GM19395 (cell line): ENCODE measurements around the gene B3GNT5.
"Not testable (repeated sequence)": the region's sequence is repeated elsewhere in the genome, so short reads cannot be mapped to it uniquely, and the experiment has no call there.

ENCODE experiments used
- ATAC-seq: cut with Tn5 transposase; IDR thresholded peaks from one replicate; pipeline ENCODE4 v1.9.1; 2021; ENCODE audit warnings: mild to moderate bottlenecking, moderate library complexity; ENCODE audit not compliant: unreplicated experiment

Gene B3GNT5

DNA sequence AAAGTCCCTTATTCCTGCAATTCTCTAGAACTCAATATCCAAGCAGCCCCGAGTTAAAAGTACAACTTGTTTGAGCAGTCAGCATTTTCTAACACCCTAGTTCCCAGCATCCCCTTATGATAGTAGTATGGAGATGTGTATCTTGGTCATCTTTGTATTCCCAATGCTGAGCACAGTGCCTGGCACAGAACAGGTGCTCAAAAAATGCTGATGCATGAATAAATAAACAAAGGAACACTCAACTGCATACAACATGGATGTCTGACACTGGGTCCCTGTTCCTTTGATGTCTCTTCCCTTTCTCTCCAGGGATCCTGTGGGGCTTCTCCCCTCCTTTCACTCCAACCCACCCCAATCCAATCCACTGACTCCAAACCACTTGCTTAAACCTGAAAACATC, 23.9 kb upstream of the B3GNT5 start:
- no peak for ATAC-seq

DNA sequence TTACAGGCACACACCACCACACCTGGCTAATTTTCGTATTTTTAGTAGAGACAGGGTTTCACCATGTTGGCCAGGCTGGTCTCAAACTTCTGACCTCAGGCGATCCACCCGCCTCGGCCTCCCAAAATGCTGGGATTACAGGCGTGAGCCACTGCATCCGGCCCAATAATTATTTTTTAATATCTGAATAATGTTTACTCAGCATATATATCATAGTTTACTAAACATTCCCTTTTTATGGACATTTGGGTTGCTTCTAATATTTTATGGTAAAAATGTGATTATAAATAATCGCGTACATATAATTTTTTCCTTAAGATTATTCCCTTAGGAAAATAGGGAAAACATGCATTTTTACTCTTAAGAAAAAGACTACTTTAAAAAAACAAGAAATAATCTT, 22.8 kb upstream of the B3GNT5 start:
- ATAC-seq, result not testable (repeated sequence)

DNA sequence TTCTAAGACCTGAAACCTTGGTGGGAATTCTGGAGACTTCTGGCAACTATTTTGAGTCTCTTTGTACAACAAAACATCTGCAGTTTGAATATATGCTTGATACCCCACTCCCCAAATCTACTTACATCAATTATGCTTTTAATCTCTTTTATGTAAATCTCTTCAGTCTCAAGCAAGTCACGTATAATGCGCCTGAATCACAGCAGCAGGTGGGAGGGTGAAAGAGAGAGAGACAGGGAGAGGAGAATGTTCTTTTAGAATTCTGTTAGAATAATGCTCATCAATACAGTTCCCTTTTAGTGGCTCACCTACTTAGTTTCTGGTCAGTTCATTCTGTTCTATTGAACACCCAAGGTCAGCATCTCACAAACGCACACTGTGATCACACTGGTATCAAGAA, 22.2 kb upstream of the B3GNT5 start:
- no peak for ATAC-seq

GRCh38 chr3:183233966-183234365, 19.1 kb upstream of the B3GNT5 start:
- no peak for ATAC-seq

GRCh38 chr3:183239046-183239445, 14.0 kb upstream of the B3GNT5 start:
- no peak for ATAC-seq

DNA sequence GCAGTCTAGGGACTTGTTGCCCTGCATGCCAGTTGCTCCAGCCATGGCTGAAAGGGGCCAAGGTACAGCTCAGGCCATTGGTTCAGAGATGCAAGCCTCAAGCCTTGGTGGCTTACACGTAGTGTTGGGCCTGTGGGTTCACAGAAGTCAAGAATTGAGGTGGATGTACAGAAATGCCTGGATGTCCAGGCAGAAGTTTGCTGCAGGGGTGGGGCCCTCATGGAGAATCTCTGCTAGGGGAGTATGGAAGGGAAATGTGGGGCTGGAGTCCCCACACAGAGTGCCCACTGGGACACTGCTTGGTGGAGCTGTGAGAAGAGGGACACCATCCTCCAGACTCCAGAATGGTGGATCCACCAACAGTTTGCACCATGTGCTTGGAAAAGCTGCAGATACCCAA, 10.6 kb upstream of the B3GNT5 start:
- ATAC-seq, result no peak

DNA sequence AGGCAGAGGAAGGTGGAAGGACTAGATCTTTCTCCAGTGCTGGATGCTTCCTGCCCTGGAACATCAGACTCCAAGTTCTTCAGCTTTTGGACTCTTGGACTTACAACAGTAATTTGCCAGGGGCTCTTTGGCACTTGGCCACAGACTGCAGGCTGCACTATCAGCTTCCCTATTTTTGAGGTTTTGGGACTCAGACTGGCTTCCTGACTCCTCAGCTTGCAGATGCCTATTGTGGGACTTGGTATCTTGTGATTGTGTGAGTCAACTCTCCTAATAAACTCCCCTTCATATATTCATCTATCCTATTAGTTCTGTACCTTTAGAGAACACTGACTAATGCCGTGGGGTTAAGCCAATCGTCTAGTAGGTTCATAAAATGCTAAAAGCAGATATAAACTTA, 8.8 kb upstream of the B3GNT5 start:
- ATAC-seq, result no peak

GRCh38 chr3:183244981-183245476, 8.0 kb upstream of the B3GNT5 start:
- no peak for ATAC-seq

GRCh38 chr3:183247011-183247589, 6.0 kb upstream of the B3GNT5 start:
- no peak for ATAC-seq

DNA sequence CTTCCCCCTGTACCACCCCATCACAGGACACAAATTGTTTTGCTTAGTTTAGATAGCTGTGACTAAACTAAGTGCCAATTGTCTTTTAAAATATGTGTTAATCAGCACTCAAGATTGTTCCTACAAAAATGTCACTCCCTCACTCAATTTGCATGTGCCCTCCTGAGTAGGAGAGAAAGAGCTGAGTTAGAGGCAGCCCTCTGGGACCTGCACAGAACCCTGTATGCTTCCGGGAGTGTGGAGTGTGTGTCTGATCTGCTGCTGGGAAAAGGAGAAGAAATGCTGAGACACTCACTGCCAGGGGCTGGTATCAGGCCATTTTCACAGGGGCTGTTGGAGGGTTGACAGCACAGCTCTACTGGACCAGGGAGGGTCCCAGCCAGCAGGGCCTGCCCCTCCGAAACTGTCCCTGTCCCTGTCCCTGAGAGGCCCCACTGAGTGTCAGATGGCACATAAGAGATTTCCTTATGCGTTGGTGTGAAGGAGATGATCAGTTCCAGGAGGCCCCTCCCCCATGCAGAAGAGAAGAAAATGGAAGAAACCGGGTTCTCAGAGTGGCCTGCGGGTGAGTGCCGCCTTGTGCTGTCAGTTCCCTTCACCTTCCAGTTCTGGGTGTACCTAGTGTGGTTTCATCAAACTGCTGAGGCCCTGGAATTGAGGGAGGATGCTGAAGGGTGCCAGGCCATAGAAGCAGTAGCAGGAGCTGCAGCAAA, 3.9 kb upstream of the B3GNT5 start:
- ATAC-seq, result no peak

DNA sequence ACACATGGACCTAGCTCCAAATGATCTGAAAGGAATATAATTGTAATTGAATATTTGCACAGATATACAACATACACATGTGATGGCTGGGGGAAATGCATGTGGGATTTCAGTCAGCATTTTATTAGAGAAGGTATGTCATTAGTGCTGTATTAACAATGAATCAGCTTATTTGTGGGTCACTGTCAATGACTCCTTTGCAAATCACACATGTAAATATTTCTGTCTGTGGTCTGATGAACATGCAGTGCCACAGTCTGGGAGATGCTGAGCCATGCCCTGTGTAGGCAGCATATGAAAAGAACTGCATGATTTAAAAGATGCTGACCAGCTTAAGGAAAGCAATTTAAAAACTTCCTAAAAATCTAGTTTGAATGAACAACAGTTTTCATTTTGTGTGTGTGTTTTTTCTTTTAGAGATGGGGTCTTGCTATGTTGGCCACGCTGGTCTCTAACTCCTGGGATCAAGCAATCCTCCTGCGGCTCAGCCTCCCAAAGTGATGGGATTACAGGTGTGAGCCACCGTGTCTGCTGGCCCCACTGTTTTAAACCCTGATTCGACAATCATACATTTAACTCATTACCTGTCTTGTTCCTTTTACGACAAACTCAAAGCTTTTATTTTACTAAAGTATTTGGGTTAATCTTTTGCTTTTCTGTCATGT, 803 bp upstream of the B3GNT5 start:
- no peak for ATAC-seq

GRCh38 chr3:183253528-183254486, 754 bp downstream of the B3GNT5 start:
- ATAC-seq, result no peak

- no peak for ATAC-seq
Observed at GRCh38 chr3:183254487-183255347, 1.7 kb downstream of the B3GNT5 start.

DNA sequence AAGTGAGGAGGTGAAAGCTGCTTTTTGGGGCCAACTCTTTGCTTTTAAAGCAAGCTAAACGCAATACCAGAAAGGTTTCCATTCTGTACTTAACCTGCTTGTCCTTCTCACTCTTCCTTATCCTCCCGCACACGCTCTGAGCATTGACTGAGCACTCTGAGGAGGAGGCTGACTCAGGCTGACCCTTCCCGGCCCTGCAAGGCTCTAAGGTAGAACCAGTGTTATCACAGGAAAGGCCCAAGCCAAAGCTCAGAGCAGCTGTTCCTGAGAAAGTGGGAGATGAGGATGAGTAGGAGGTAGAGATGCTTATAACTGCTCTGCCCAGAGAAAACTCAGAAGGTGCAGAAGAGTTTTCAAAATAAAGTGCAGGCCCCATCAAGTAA, 2.3 kb downstream of the B3GNT5 start:
- no peak for ATAC-seq

- no peak for ATAC-seq
Observed at GRCh38 chr3:183259087-183259486, 6.0 kb downstream of the B3GNT5 start.

DNA sequence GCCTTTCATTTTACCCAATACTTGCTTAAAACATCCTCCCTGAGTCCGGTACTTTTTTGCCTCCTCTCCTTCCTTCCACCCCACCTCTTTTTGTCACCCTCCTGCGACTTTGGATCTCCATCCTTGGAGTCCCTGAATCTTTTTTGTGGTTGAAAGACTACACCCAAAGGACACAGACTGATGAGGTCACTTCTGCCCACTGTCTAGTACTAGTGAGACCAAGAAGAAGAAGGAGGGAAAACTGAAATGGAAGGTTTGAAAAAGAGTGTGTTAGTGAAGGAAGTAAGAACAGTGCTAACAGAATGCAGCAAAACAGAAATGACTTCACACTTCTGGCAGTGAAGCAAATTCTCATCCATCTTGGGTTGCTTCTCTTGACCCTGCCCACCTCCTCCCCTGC, 6.6 kb downstream of the B3GNT5 start:
- ATAC-seq, result no peak

- ATAC-seq, result no peak
Observed at GRCh38 chr3:183260167-183260904, 7.3 kb downstream of the B3GNT5 start.

- no peak for ATAC-seq
Observed at GRCh38 chr3:183261151-183261724, 8.2 kb downstream of the B3GNT5 start.

GRCh38 chr3:183262875-183263378, 9.9 kb downstream of the B3GNT5 start:
- ATAC-seq, result no peak
